DMS114 treated with DMSO at 0.1 percent for 48 hours (cell line): ENCODE results near the gene SEC11A.
"Not testable (repeated sequence)": the region's sequence is repeated elsewhere in the genome, so short reads cannot be mapped to it uniquely, and the experiment has no call there.

Experiments used
- DNase-seq: peaks from one replicate; lab custom pipeline; 2025; ENCODE audit not compliant: unreplicated experiment; lab: John Stamatoyannopoulos, UW

The SEC11A gene

DNA sequence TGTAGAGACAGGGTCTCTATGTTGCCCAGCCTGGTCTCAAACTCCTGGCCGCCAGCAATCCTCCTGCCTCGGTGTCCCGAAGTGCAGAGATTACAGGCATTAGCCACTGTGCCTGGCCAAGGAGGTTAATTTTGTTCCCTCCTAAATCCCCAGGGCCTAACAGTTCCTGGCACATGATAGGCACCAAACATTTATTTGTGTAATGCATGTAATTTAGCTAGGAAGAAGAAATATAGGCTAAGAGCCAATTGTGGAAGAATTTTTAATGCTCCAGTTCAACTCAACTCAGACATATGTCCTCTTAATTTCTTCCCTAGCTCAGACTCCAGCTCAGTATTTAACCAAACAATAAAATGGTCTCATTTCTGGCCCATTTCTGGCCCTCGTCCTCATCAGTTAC is 24.8 kb upstream of the SEC11A start:
- no peak for DNase-seq

DNA sequence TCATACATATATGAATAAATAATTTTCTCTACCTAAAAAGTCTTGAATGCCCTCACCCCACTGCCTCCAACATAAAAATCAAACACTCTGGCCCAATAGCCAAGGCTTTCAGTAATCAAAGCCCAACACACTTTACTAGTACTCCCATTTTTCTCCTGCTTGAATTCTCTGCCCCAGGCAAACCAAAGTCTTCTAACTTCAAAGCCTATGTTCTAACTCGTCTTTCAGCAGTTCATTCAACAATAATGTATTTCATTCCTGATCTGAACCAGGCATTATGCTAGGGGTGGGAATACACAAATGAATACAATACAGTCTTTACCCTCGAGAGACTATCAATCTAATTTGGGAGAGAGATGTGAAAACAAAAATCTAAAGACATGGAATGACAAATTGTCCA is 21.1 kb upstream of the SEC11A start:
- no peak for DNase-seq

DNA sequence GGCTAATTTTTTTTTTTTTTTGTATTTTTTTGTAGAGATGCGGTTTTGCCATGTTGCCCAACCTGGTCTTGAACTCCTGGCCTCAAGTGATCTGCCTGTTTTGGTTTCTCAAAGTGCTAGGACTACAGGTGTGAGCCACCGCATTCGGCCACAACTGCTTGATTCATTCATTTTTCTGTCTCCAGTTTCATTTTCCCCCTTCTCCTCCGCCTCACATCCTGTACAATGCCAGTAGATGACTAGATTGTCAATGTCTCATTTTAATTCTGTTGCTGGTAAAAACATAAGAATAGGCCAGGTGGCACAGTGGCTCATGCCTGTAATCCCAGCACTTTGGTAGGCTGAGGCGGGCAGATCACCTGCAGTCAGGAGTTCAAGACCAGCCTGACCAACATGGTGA is 20.4 kb upstream of the SEC11A start:
- DNase-seq: no peak

DNA sequence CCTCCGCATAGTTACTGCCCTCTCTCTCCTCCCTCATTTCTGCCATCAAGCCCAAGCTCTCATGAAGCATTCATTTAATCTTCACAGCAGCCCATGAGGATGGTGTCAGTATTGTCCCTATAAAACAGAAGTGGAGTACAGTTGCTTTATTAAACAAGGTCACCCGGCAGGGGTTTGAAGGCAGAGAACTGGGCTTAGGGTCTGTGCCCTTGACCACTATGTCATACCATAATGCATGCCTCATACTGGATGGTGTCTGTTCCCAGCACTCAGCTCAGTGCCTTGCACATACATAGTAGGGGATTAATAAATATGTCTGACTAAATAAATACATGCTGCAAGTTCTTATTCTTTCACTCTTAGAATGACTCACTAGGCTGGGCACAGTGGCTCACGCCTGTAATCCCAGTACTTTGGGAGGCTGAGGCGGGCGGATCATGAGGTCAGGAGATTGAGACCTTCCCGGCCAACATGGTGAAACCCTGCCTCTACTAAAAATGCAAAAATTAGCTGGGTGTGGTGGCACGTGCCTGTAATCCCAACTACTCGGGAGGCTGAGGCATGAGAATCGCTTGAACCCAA is 19.6 kb upstream of the SEC11A start:
- DNase-seq: not testable (repeated sequence)

DNA sequence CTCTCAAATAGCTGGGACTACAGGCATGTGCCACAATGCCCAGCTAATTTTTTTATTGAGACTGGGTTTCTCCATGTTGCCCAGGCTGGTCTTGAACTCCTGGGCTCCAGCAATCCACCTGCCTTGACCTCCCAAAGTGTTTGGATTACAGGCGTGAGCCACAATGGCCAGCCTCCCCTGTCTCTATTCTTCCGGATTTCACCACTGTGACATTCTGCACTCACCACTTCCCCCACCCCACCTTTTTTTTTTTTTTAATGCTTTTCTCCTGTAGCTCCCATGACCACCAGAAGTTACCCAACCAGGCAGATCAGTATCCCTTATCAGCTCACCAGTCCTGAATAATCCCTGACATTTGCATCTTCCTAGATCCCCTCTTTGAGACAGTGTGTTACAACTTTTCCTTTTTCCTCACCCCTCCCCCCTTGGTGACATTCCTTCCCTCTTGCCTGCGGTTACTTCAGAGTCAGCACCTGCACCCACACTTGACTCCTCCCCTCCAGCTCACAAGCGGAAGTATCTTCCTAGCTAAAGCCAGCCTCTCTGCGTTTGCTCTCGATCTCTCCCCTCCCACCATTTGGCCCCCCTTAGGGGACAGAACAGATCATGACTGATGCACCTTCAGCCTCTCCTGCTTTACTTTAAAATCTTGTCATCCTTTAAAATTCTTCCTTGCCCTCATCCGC is 19.0 kb upstream of the SEC11A start:
- DNase-seq: no peak

DNA sequence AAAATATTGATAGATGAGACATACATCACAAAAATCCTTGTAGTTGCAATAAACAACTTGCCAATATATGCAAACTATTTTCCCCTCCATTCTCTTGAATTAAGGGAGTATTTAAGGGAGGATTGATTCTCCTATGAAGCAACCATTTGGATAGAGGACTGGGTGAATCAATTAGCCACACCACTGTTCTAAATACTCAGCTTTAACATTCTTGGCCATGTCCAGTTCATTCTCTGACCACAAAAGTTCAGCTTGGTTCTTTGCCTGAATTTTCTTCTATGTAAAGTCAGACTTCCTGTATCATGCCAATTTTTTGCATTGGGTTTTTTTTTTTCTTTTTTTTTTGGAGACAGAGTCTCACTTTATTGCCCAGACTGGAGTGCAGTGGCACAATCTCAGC is 15.8 kb upstream of the SEC11A start:
- DNase-seq: no peak

DNA sequence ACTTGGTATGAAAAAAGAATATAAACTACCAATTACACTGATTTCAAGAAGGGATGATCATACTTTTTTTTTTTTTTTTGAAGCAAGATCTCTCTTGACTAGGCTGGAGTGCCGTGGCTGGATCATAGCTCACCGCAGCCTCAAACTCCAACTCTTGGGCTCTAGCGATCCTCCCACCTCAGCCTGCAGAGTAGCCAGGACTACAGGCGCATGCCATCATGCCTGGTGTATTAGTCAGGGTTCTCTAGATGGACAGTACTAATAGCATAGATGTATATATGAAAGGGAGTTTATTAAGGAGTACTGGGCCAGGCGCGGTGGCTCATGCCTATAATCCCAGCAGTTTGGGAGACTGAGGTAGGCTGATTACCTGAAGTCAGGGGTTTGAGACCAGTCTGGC is 11.5 kb upstream of the SEC11A start:
- no peak for DNase-seq

DNA sequence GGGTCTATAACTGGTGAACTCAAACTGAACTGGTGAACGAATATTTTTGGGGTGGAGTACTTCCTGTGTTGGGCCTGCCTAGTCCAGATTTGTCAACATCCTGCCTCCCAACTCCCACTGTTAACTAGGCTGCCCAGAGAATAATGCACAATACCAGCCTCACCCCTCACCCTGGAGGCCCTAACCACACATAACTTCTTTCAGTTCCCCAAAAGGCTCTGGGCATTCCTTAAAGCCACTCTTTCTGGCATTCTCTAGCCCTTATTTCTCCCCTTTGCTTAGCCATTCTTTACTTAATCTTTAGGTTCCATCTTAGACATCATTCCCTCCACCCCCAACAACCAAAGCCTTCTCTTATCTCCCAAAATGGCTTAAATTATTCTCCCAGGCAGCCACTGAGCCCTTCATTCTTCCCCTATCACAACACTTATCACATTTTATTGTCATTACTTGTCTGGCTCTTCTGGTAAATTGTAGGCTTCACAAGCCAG is 9.1 kb upstream of the SEC11A start:
- no peak for DNase-seq

DNA sequence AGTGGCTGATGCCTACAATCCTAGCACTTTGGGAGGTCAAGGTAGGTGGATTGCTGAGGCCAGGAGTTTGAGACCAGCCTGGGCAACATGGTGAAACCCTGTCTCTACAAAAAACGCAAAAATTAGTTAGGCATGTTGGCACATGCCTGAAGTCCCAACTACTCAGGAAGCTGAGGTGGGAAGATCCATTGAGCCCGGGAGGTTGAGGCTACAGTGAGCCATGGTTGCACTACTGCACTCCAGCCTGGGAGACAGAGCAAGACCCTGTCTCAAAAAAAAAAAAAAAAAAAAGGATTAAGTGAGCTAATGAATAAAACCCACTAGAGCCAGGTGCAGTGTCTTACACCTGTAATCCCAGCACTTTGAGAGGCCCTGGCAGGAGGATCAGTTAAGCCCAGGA is 6.7 kb upstream of the SEC11A start:
- DNase-seq: no peak

DNA sequence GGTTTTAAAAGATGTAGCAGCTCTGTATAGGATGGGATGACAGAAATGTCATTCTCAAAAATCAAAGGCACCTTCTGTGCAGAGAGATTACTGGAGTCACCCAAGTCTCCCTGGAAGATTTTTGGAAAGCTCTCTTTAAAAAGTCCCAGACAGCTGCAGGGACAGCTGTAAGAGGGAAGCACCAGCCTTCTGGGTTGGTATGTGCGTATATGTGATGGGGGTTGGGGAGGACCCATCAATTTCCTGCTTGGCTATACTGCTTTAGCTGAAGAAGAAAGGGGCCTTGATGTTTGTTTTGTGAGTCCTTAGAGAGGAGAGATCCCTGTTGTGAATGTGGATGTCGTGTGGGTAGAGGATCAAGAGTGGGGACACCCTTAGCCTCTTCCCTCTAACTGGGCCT is 5.4 kb upstream of the SEC11A start:
- DNase-seq: no peak

DNA sequence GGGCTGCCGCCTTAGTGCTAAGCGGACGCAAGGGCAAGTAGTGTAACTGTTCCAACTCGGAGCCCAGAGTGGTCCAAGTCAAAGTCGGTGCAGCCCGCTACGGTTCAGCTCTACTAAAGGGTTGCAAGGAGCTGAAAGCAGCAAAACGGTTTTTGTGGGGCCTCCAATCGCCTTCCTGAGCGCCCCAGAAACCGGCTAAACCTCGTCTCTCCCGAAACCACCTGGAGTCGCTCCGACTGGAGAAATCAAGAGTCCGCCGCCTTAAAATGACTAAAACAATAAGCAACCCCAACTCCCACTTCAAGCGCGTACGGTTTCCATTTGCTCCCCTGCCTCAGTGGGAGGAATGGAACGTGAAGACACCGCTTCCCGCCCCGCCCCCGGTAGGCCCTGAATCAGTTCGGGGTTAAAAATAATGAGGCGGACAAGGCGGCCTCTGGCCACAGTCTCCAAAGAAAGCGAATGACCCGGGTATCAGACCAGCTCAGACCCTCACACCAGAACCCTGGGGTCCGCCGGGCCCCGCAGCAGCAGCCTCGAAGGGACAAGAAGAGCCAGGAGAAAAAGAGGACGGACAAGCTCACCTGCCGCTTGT is 401 bp downstream of the SEC11A start:
- no peak for DNase-seq

DNA sequence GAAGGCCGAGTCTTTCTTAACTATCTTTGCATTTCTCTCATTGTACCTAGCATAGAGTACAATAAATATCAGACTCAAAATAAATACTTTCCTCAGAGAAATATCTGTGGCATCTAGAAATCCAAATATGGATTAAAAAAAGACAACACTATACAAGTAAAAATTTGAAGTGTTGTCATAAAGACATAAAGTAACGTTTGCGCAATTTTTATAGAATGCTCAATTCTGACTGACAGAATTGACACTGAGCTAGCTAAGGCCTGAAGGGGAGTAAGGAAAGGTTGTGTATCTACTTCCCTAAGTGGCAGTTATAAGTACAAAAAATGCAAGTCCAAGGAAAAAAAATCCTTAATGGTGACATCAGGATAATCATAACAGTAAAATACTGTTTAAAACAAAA is 1.1 kb downstream of the SEC11A start:
- no peak for DNase-seq

DNA sequence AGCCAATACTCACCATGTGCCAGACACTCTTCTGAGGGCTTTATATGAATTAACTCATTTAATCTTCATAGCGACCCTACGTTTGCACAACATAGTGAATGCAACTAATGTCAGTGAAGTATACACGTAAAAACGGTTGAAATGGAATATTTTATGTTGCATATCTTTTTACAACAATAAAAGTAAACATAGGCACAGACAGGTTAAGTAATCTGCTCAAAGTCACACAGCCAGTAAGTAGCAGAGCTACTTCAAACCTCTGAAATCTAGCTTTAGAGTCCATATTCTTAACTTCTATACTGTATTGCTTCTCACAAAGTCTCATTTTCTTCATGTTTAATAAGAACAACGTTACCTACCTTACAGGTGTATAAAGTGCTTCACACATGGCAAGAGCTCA is 1.6 kb downstream of the SEC11A start:
- no peak for DNase-seq

DNA sequence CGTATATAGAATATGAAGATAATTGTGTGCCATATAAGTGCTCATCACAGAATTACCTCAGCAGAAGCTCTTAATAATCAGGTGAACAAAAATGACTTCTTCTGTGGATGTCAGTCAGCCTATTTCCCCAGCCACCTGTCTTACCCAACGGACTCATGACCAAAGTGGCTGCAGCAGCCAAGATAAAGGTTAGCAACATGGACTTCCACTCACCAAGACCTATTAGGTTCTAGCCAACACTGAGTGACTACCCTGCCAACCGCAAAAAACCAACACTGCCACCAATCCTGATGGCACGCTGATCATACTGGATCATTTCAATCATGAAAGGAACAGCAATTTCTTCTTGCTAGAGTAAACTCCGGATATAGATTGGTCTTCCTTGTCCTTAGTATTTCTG is 12.1 kb downstream of the SEC11A start:
- no peak for DNase-seq

DNA sequence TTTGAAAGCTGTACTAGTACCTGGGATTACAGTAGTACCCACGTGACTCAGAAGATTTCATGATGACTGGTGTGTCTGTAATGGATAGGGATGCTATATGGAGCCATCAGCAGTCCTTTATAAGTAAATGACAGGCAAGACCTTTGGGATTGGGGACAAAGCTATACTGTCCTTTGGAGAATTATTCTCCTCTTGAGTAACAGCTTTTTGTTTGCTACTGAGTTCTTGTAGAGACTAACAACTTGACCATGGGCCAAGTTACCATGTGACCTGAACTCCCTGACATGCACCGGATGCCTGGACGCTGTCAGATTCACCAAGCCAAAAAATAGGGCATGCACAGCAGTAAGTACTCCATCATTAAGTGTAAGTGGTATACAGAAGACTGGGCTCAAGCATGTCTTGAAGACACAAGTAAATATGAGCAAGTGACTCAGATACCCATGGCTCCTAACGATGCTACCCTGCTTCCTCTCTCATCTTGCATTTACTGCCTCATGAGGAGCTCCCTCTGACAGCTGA is 12.9 kb downstream of the SEC11A start:
- no peak for DNase-seq

DNA sequence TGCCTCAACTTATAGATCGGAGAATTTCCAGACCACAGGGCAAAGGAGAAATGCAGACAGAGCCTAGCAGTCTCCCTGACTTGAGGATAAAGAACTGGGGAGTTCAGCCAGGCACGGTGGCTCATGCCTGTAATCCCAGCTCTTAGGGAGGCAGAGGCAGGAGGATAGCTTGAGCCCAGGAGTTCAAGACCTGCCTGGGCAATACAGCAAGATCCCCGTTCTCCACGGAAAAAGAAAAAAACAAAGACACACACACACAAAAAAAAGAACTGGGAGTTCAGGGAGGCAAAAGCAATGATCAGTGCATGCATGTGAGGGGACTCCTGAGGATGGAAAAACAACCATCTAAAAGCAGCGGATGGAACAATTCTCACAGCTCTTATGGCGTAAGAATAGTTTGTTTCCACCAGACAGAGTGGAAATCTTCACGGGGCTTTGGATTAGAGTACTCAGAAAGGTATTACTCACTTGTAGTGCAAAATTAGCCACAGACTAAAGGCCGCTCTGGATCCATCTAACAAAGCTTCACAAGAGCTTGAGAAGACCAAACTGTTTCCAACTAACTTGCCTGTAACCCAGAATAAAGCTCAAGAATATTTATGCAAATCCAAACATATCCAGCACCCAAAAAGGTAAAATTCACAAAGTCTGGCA is 16.3 kb downstream of the SEC11A start:
- DNase-seq: no peak

DNA sequence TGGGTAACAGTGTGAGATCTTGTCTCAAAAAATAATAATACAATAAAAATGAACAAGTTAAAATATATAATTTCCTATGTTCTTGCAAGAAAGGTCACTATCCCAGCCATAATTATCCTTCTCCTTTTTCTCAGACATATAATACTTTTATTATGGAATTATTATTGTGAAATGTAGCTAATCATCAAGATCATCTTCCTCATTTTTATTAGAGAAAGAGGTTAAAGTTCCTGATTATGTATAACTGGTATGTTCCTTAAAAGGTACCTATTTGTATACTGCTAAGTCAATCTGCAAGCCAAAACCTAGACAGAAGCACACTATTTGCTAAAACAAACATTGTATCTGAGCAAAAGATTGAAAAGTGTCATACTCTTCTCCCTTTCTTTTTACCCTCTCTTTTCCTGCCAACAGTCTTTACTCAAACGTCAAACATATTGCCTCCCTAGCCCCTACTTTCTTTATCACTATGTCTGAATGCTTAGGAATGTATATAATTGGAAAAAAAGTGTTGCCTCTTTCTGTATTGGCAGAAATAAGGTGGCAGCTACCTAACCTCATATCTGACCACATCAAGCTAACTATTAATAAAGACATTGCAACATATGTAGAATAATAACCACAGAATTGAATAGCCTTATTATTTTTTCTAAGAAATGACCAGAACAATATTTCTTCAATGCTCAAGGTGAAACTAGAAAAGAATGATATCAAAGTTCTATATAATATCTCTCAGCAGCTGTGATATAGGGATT is 18.5 kb downstream of the SEC11A start:
- no peak for DNase-seq

DNA sequence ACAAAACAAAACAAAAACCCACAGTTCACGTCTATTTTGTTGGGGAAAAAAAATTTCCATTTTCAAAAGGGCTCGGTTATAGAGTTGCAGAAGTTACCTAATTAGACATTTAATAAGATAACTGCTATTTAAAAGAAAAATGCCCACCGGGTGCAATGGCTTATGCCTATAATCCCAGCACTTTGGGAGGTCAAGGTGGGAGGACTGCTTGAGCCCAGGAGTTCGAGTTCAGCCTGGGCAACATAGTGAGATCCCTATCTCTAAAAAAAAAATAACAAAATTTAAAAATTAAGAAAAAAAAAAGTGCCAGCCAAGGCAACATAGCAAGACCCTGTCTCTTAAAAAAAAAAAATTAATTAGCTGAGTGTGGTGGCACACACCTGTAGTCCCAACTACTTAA is 19.2 kb downstream of the SEC11A start:
- DNase-seq: no peak

DNA sequence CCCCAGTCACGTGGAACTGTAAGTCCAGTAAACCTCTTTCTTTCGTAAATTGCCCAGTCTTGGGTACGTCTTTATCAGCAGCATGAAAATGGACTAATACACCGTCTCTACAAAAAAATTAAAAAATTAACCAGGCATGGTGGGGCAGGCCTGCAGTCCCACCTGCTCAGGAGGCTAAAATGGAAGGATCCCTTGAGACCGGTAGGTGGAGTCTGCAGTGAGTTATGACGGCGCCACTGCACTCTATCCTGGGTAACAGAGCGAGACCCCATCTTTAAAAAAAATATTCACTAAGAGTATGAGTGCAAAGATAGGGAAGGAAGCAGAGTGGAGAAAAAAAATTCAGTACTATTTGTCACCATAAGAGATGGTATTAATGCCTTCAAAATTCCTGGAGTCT is 25.6 kb downstream of the SEC11A start:
- DNase-seq: no peak

DNA sequence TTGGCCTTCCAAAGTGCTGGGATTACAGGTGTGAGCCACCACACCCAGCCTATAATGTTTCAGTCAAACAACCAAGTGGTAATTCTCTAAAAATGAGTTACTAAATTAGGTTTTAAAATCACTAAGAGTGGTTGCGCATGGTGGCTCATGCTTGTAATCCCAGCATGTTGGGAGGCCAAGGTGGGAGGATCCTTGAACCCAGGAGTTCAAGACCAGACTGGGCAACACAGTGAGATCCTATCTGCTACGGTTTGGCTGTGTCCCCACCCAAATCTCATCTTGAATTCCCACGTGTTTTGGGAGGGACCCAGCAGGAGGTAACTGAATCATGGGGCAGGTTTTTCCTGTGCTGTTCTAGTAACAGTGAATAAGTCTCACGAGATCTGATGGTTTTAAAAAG is 26.1 kb downstream of the SEC11A start:
- DNase-seq: no peak

DNA sequence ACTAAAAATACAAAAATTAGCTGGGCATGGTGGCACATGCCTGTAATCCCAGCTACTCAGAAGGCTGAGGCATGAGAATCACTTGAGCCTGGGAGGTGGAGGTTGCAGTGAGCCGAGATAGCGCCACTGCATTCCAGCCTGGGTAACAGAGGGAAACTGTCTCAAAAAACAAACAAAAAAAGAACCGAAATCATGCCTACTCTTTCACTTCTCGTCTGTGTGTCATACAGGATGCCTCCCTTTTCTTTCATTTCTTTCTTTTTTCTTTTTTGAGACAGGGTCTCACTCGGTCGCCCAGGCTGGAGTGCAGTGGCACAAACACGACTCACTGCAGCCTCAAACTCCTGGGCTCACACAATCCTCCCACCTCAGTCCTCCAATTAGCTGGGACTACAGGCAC is 29.5 kb downstream of the SEC11A start:
- DNase-seq: not testable (repeated sequence)
